Astrocyte of the hippocampus (primary cell): ENCODE results near the gene EPB41L1.

Source experiments
- DNase-seq: peaks from one replicate; pipeline ENCODE4 v3.0.0; 2011; ENCODE audit warnings: low read depth, low spot score

Gene EPB41L1

DNA sequence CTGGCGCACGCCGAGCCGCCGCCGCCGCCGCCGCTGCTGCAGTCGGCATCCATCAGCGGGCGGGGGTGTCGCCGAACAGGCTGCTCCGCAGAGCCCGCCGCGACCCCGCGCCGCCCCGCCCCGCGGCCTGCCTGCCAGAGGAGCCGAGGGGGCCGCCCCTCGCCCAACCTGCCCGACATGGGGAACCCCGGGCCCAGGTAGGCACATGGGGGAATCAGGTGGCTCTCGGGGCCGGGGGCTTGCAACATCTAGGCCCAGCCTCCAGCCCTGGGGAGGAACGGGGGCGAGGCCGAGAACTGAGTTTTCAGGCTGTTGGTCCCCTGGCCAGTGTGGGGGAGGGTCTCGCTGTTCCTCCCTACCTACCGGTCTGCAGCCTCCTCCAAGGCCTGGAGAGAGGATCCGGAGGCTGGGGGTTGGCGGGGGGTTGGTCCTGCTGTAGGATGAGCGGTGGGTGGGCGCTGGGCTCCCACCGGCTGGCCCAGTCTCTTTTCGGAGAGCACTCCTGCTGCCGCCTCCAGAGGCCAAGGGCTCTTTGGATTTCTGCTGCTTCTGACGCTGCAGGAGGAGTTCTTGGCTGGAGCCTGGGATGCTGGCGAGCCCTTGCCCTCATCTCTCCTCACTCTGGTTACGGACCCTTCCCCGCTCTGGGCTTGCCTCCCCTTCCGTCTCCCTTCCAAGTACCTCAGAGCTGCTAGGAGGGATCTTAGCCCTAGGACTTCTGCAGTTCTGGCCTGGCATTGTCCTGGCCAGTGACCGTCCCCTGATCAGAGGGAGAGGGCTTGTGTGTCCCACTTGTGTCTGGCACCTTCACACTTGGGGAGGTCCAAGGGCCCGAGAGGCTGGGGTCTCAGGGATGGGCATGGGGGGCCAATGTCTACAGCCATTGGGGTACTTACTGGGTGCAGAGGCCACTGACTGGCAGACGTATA is at the start of gene EPB41L1:
Gene EPB41L1 (plus strand): TSS at position 41 of the 929 bp plus-strand sequence. CDS start 19,038 bp downstream, outside the sequence.
- DNase-seq = peak; percentile 60

DNA sequence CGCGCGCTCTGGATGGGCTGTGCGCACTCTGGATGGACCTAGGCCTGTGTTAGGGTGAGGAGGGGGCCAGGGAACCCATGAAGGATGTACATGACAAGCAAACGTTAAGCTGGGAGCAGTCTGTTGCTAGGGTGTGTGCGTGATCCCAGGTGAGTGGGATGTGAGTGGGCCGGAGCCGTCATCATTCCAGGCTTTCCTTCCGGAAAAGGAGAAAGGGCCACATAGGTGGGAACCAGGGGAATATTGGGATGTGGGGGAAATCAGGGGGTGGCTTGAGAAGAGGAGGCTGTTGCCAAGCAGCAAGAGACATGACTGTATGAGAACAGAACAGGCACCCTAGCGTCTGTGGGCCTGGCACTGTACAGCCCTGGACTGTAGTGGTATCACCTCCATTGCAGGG is 49.7 kb upstream of the EPB41L1 start:
- no peak for DNase-seq

DNA sequence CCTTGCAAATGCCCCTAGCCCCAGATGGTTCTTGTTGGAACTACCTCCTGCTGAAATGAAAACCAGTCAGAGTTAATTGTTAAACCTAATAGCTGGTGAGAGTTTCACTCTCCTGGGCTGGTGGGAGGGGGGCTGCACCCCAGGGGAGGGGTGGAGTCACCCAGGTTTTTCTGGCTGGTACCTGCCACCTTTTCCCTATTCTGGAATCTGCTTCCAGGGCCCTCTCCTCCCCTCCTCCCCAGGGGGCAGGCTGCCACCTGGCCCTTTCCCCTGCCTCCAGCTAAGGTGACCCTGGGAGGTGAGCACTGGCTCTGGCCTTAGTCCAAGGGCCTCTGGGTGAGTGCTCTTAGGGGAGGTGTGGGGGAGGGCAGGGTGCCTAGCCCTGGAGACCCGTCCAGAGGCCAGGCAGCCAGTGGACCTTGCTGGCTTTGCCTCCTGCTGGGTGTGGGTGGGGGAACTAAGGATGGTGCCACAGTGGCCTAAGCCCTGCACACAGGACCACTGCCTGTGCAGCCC is 48.8 kb upstream of the EPB41L1 start:
- DNase-seq = no peak

GRCh38 chr20:36106606-36107005 is 47.9 kb upstream of the EPB41L1 start:
- no peak for DNase-seq

DNA sequence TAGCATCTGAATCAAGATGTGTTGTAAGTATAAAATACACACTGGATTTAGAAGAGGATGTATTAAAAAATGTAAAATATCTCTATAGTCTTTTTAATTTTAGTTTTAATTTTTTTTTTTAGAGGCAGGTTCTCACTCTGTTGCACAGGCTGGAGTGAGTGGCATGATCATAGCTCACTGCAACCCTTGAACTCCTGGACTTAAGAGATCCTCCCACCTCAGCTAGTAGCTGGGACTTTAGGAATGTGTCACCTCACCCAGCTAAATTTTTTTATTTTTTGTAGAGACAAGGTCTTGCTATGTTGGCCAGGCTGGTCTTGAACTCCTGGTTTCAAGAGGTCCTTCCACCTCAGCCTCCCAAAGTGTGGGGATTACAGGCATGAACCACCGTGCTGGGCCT is 46.7 kb upstream of the EPB41L1 start:
- DNase-seq = no peak

GRCh38 chr20:36109251-36109947 is 45.1 kb upstream of the EPB41L1 start:
- DNase-seq = no peak

DNA sequence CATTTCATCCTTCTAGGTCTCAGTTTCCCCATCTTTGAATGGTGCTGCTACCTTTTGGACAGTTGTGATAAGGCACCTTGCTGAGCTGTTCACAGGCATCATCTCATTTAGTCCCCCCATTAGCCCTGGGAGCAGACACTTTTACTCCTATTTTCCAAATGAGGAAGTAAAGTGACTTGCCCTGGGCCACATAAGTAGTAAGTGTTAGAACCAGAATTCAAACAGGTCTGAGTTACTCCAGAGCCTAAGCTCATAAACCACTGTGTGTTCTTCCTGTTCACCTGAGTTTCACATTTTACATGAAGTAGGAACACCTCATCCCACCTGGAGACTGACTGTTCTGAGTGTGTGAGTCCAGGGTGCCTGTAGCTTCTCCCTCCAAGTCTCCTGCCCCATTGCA is 43.5 kb upstream of the EPB41L1 start:
- no peak for DNase-seq

- no peak for DNase-seq
Observed at GRCh38 chr20:36112112-36112511, 42.4 kb upstream of the EPB41L1 start.

- no peak for DNase-seq
Observed at GRCh38 chr20:36113036-36113435, 41.5 kb upstream of the EPB41L1 start.

DNA sequence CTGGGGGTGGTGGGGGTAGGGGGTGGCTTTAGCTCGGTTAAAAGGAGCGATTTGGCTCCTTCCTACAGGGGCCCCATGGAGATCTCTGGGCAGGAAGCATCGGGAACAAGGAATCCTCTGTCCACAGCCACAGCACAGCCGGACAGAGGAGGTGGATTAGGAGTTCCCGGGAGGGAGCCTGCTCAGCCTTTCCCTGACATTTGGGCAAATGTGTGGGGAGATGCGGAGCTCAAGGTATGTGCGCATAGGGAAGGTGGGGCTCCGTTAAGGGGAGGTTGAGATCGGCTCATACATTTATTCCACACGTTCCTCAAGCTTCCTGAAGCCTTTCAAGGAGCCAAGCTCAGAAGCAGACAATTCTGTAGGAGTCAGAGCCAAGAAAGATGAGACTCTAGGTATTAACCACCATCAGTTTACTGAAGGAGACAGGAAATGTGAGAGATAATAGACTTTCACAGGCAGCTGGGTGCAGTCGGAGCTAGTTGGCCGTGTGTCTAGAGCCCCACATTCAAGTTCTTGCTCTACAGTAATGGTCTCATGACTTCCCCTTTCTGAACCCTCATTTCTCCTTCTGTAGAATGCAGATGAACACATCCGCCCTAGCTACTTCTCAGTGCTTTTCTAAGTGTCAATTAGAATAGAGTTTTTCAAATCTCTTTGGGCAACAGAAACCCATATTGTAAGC is 40.8 kb upstream of the EPB41L1 start:
- DNase-seq = no peak

GRCh38 chr20:36114707-36115106 is 39.8 kb upstream of the EPB41L1 start:
- no peak for DNase-seq

DNA sequence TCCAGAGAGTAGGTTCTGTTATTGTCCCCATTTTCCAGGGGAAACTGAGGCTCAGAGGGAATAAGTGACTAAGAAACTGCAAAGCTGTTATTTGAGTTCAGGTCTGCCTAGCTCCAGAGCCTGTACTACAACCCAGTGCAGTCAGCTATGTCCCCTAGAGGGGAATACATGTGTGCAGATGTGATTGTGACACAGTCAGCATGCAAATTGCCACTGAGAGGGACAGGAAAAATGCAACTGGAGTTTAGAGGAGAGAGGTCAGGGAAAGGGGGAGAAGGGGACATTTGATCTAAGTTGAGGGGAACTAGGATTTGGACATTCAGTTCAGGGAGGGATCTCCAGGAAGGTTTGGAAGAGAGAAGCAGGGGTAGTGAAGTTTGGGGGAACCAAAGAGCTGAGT is 38.6 kb upstream of the EPB41L1 start:
- DNase-seq = no peak

DNA sequence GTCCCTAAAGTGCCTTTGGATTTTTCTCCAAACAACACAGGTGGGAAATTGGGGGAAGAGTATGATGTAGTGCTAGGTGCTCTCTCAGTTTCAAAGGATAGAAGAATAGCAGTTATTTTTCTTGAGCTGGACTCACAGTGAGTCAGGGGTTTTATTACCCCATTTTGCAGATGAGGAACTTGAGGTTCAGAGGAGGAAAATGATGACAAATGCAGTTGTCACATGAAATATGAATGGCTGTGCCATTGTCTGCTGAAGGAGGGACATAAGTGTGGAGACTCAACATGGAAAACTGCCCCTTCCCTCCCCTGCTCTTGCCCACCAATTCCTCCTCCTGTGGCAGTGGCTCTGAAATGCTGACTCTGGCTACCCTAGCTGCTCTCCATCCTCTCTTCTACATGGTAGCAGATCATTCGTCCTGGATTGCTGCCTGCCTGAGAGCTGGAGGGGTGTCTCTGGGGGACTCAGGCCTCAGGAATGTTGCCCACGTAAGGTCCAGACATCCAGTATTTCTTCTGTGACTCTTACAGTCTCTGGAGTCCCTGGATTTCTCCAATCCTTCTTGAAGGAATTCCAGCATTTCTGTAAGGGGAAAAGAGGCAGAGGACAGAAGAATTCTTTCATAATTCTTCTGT is 37.6 kb upstream of the EPB41L1 start:
- DNase-seq = peak; percentile 83

DNA sequence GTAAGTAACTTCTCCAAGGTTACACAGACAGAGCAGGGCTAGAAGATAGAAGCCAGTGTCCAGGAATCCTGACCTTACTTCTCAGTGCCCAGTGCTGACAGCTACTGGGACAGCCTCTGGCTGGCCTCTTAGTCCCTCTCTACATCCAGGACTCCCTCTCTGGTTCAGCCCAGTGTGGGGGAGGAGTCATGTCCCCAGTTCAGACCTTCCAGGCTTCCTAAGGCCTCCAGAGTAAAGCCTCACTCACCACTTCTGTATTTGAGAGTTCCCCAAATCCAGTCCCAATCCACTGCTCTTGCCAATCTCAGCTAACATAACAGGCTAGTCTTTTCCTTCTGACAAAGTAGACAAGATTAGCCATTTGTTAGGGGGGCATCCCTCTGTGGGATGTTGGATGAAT is 36.9 kb upstream of the EPB41L1 start:
- no peak for DNase-seq

GRCh38 chr20:36118371-36118770 is 36.2 kb upstream of the EPB41L1 start:
- DNase-seq = no peak

- DNase-seq = no peak
Observed at GRCh38 chr20:36119537-36119936, 35.0 kb upstream of the EPB41L1 start.

GRCh38 chr20:36120241-36120640 is 34.3 kb upstream of the EPB41L1 start:
- no peak for DNase-seq

DNA sequence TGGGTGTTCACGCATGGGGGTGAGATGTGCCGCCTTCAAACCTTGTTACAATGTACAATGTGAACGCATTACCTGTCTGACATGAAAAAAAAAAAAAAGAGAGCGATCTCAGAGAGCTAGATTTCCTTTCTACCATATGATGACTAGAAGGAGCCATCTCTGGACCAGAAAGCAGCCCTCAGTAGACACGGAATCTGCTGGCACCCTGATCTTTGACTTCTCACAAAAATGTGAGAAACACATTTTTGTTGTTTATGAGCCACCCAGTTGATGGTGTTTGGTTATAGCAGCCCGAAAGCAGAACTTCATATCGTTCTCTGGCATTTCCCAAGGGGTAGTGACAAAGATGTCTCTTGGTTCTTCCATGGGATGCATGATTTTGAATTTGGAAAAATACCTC is 33.5 kb upstream of the EPB41L1 start:
- no peak for DNase-seq

GRCh38 chr20:36121981-36122930 is 32.3 kb upstream of the EPB41L1 start:
- no peak for DNase-seq

GRCh38 chr20:36122931-36123288 is 31.6 kb upstream of the EPB41L1 start:
- DNase-seq = no peak

- no peak for DNase-seq
Observed at GRCh38 chr20:36125097-36125496, 29.4 kb upstream of the EPB41L1 start.
